IMR-90 (cell line): ENCODE data around the gene SDC1. TPM values are rescaled to one million over a fixed set of nuclear protein-coding genes. Genes with fewer than 3 reads are reported as not detected.

Experiments used
- ATAC-seq: fragments of 200-7000 bp; cut with Tn5 transposase; 2 replicates; pipeline ENCODE4 v1.9.1; 2020; ENCODE audit warnings: low read depth, mild to moderate bottlenecking, moderate library complexity
- BruUV-seq: library from RNA; stranded (reverse); fragments of 400-500 nt; replicated peaks from 2 replicates; lab custom pipeline; 2021; lab: Mats Ljungman, UMichigan
- CTCF ChIA-PET: fragments of 300-600 bp; formaldehyde crosslinking; extraction: SDS; loops from one replicate; lab custom pipeline; 2021; ENCODE audit warnings: antibody characterized with exemption; lab: Yijun Ruan, JAX
- POLR2A ChIA-PET: fragments of 300-600 bp; sonication (Branson Sonifier 250); formaldehyde crosslinking; loops from one replicate; lab custom pipeline; 2022; ENCODE audit warnings: antibody characterized with exemption; ENCODE audit not compliant: unreplicated experiment; lab: Charles Lee
- DNase-seq: peaks from one replicate; pipeline ENCODE4 v3.0.0; 2013
- H2AFZ ChIP-seq: replicated peaks from 2 replicates; pipeline ENCODE3; 2013; ENCODE audit warnings: low read length, mild to moderate bottlenecking; ENCODE audit not compliant: poor library complexity
- H2AK5ac ChIP-seq: 2 replicates; pipeline ENCODE4 v1.6.1; 2013; ENCODE audit warnings: low read depth, low read length, inconsistent platforms
- H2AK9ac ChIP-seq: replicated peaks from 2 replicates; pipeline ENCODE3; 2013; ENCODE audit warnings: mild to moderate bottlenecking, low read depth, low read length, moderate library complexity; ENCODE audit not compliant: poor library complexity
- H2BK120ac ChIP-seq: 2 replicates; pipeline ENCODE4 v1.6.1; 2013; ENCODE audit warnings: low read depth, low read length, inconsistent platforms
- H2BK15ac ChIP-seq: 3 replicates; pipeline ENCODE4 v1.6.1; 2013; ENCODE audit warnings: low read depth, low read length, inconsistent platforms
- H2BK20ac ChIP-seq: 2 replicates; pipeline ENCODE4 v1.6.1; 2013; ENCODE audit warnings: low read depth, mild to moderate bottlenecking, inconsistent platforms, low read length, moderate library complexity
- H2BK5ac ChIP-seq: 2 replicates; pipeline ENCODE4 v1.6.1; 2013; ENCODE audit warnings: mild to moderate bottlenecking, low read depth, low read length, inconsistent platforms; ENCODE audit not compliant: poor library complexity, severe bottlenecking
- H3K14ac ChIP-seq: replicated peaks from 2 replicates; pipeline ENCODE4 v1.6.1; 2013; ENCODE audit warnings: low read depth, low read length, inconsistent platforms
- H3K18ac ChIP-seq: 2 replicates; pipeline ENCODE4 v1.6.1; 2013; ENCODE audit warnings: low read depth, low read length, control low read depth
- H3K23ac ChIP-seq: 2 replicates; pipeline ENCODE4 v1.6.1; 2013; ENCODE audit warnings: low read depth, low read length, inconsistent platforms
- H3K27ac ChIP-seq: 2 replicates; pipeline ENCODE4 v1.5.1; 2013; ENCODE audit warnings: mild to moderate bottlenecking, control low read depth, low read length; ENCODE audit not compliant: insufficient read depth
- H3K27me3 ChIP-seq: 2 replicates; pipeline ENCODE4 v1.6.1; 2013; ENCODE audit warnings: low read length; ENCODE audit not compliant: control insufficient read depth, insufficient read depth
- H3K36me3 ChIP-seq: 2 replicates; pipeline ENCODE4 v1.6.1; 2013; ENCODE audit warnings: low read length, mixed read lengths; ENCODE audit not compliant: control insufficient read depth, insufficient read depth
- H3K4ac ChIP-seq: 2 replicates; pipeline ENCODE4 v1.6.1; 2013; ENCODE audit warnings: low read depth, low read length, inconsistent platforms
- H3K4me1 ChIP-seq: 2 replicates; pipeline ENCODE4 v1.6.1; 2013; ENCODE audit warnings: low read length, mixed read lengths; ENCODE audit not compliant: control insufficient read depth, insufficient read depth
- H3K4me2 ChIP-seq: 2 replicates; pipeline ENCODE4 v1.6.1; 2013; ENCODE audit warnings: low read depth, mild to moderate bottlenecking, control low read depth, low read length, moderate library complexity
- H3K4me3 ChIP-seq: 2 replicates; pipeline ENCODE4 v1.5.1; 2013; ENCODE audit warnings: low read depth, mild to moderate bottlenecking, control low read depth, low read length, moderate library complexity; ENCODE audit not compliant: insufficient read depth
- H3K56ac ChIP-seq: 2 replicates; pipeline ENCODE4 v1.6.1; 2013; ENCODE audit warnings: low read length, inconsistent platforms; ENCODE audit not compliant: insufficient read depth; ENCODE audit errors: extremely low read depth
- H3K79me1 ChIP-seq, 2 experiments: 2 replicates each; pipeline ENCODE4 v1.6.1; 2013; ENCODE audit warnings: low read length in 2 of 2, inconsistent platforms in 1 of 2, low read depth in 1 of 2
- H3K9ac ChIP-seq: 2 replicates; pipeline ENCODE4 v1.6.1; 2013; ENCODE audit warnings: low read depth, low read length, control low read depth
- H3K9me1 ChIP-seq: 2 replicates; pipeline ENCODE4 v1.6.1; 2013; ENCODE audit warnings: low read length, inconsistent platforms; ENCODE audit not compliant: insufficient read depth
- H3K9me3 ChIP-seq: 2 replicates; pipeline ENCODE4 v1.6.1; 2013; ENCODE audit warnings: low read length; ENCODE audit not compliant: control insufficient read depth, insufficient read depth
- H4K20me1 ChIP-seq: 2 replicates; pipeline ENCODE4 v1.6.1; 2013; ENCODE audit warnings: low read length, inconsistent platforms; ENCODE audit not compliant: insufficient read depth
- H4K5ac ChIP-seq: 2 replicates; pipeline ENCODE4 v1.6.1; 2013; ENCODE audit warnings: mild to moderate bottlenecking, low read depth, low read length, control low read depth
- H4K8ac ChIP-seq, 2 experiments: 2 replicates each; pipeline ENCODE4 v1.6.1; 2013; ENCODE audit warnings: low read depth in 2 of 2, low read length in 2 of 2, control low read depth in 1 of 2, inconsistent platforms in 1 of 2
- H4K91ac ChIP-seq: 2 replicates; pipeline ENCODE4 v1.6.1; 2013; ENCODE audit warnings: low read depth, low read length, inconsistent platforms; ENCODE audit not compliant: insufficient read depth
- CEBPB ChIP-seq: IDR thresholded peaks from 2 replicates; pipeline ENCODE4 v1.6.1; 2012; ENCODE audit warnings: low read depth, low read length, improper control_type of control experiment
- CHD1 ChIP-seq: IDR thresholded peaks from 2 replicates; pipeline ENCODE4 v1.6.1; 2012; ENCODE audit warnings: low read depth, low read length, improper control_type of control experiment
- FOS ChIP-seq: fragments of 150-350 bp; IDR thresholded peaks from 2 replicates; pipeline ENCODE4 v1.6.1; 2016; ENCODE audit warnings: low read depth, low read length
- MAZ ChIP-seq: IDR thresholded peaks from 2 replicates; pipeline ENCODE4 v1.6.1; 2012; ENCODE audit warnings: low read depth, mild to moderate bottlenecking, low read length, improper control_type of control experiment, moderate library complexity, borderline replicate concordance
- MXI1 ChIP-seq: IDR thresholded peaks from 2 replicates; pipeline ENCODE4 v1.6.1; 2012; ENCODE audit warnings: low read depth, mild to moderate bottlenecking, low read length, moderate library complexity, borderline replicate concordance
- POLR2A ChIP-seq: IDR thresholded peaks from 2 replicates; pipeline ENCODE4 v1.6.1; 2012; ENCODE audit warnings: mild to moderate bottlenecking, low read depth, low read length
- RCOR1 ChIP-seq: IDR thresholded peaks from 2 replicates; pipeline ENCODE4 v1.6.1; 2012; ENCODE audit warnings: mild to moderate bottlenecking, low read length, improper control_type of control experiment; ENCODE audit not compliant: insufficient replicate concordance
- RFX5 ChIP-seq: IDR thresholded peaks from 2 replicates; pipeline ENCODE4 v1.8.0; 2012; ENCODE audit warnings: low read depth, mild to moderate bottlenecking, low read length, moderate library complexity
- SMC3 ChIP-seq: fragments of 150-350 bp; IDR thresholded peaks from 2 replicates; pipeline ENCODE4 v1.6.1; 2016; ENCODE audit warnings: low read depth, mild to moderate bottlenecking, antibody characterized with exemption, low read length, moderate library complexity
- WGBS, 2 experiments: methylation state at CpG; one replicate each; pipeline versions ENCODE4 v1.1.5 to v1.1.7; 2013; ENCODE audit warnings: missing lambda C conversion rate in 2 of 2; ENCODE audit not compliant: insufficient read length in 1 of 2; ENCODE audit errors: extremely low coverage in 2 of 2; 5-methylcytosine and 5-hydroxymethylcytosine counted together
- dilution Hi-C: fragments of 300-500 bp; cut with HindIII; formaldehyde crosslinking; loops from one replicate; pipeline ENCODE4 v1.14.3; 2018; ENCODE audit warnings: low sequenced_read_pairs; ENCODE audit not compliant: unreplicated experiment
- in situ Hi-C: fragments of 300-500 bp; cut with MboI; formaldehyde crosslinking; loops from 3 replicates; pipeline ENCODE4 v1.14.3; 2019; ENCODE audit warnings: low sequenced_read_pairs, inconsistent platforms, mixed read lengths
- intact Hi-C: fragments of 100-400 bp; cut with micrococcal nuclease; formaldehyde crosslinking; loops from 2 replicates; pipeline ENCODE4 v1.10.0; 2022
- polyA plus RNA-seq, 3 experiments: library from polyadenylated mRNA; depleted of rRNA; stranded (reverse); fragments of >200 nt; gene quantifications; 2 replicates each; pipeline ENCODE4 v1.2.3, GENCODE V29; 2012; ENCODE audit warnings: low replicate concordance in 1 of 3
- total RNA-seq: library from RNA; depleted of rRNA; stranded (reverse); fragments of >200 nt; gene quantifications from 2 replicates; pipeline ENCODE4 v1.2.3, GENCODE V29; 2012
- TF ChIP-seq, protein P1 (sequence below): fragments of 150-350 bp; IDR thresholded peaks from 2 replicates; pipeline ENCODE4 v1.6.1; 2016; ENCODE audit warnings: low read depth, mild to moderate bottlenecking, low read length, moderate library complexity, borderline replicate concordance

SDC1 gene
- total and polyA plus RNA-seq, 2 of the 4 experiments (the other 2 are of a cell fraction): 22.0 to 28.3 TPM

DNA sequence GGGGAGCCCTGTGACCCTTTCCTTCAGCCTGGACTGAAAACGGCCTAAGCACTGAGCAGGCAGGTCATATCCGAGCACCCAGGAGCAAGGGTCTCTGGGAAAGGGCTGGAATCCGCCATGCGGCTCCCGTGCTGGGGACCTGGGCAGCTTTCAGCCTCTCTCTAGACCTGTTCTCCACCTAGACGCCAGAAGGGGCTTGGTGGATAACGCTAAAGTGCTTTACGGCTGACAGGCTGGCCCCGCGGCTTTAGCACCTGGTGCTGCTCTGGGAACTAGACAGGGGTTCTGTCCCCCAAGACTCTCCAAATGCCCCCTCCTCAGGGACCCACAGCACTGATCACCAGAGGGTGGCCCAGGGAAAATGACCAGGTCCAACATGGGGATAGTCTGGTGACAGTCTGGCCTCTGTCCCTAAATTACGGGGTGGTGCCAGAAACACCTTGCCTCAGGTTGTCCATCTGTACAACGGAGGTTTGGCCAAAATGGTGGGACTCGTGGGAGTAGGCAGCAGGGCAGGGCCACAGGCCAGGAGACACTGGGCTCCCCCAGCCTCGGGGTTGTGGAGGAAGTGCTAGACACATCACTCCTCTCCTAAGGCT lies 13.0 kb downstream of the SDC1 start:
- BruUV-seq: no TSS peak
- Histone ChIP-seq H2BK5ac (no peak overlapping the region), H2AK5ac (no peak overlapping the region; the same call in 1 of the 2 replicates), H3K4me3 (no peak overlapping the region), H3K27me3 (no peaks in the 10 kb centered on the region), H2BK20ac (no peak overlapping the region), H3K18ac (peak overlapping the region; percentile 11), H2BK15ac (0 out of 3 replicates have a peak overlapping the region, but pooled peaks have one; percentile 14), H3K79me1 (peaks cover 0 to 13% of the 10 kb centered on the region in 2 experiments; a peak in 2 of 4 replicates), H3K36me3 (no peaks in the 10 kb centered on the region), H2BK120ac (peak overlapping the region; percentile 66), H3K9me1 (peaks cover 8% of the 10 kb centered on the region; the same call in 1 of the 2 replicates), H3K27ac (no peak overlapping the region), H4K20me1 (0 out of 2 replicates have a peak, but pooled peaks cover 3% of the 10 kb centered on the region), H4K5ac (peak overlapping the region; percentile 87), H3K4me2 (no peak overlapping the region), H3K4me1 (peaks cover 16% of the 10 kb centered on the region), H3K23ac (no peak overlapping the region), H2AFZ (peak overlapping the region; percentile 38), H3K14ac (peak overlapping the region; percentile 58; the same call in 1 of the 2 replicates), H4K8ac (peak overlapping the region; percentile 87 to 90), H3K4ac (peak overlapping the region; percentile 76), H3K9ac (no peak overlapping the region), H3K56ac (no peak overlapping the region), H3K9me3 (no peaks in the 10 kb centered on the region), H4K91ac (peak overlapping the region; percentile 66), H2AK9ac (peak overlapping the region; percentile 90)
- dilution Hi-C loops (no loop called here), intact Hi-C loops (no loop called here), in situ Hi-C loops (no loop called here)
- DNase-seq (no peak), ATAC-seq (no peak)
- CTCF ChIA-PET: no interaction called here
- no peak for TF ChIP-seq RFX5
- no peak for TF ChIP-seq CHD1
- TF ChIP-seq FOS: no peak
- no peak for TF ChIP-seq MXI1
- no peak for TF ChIP-seq RCOR1
- TF ChIP-seq MAZ: no peak
- TF ChIP-seq, protein P1, sequence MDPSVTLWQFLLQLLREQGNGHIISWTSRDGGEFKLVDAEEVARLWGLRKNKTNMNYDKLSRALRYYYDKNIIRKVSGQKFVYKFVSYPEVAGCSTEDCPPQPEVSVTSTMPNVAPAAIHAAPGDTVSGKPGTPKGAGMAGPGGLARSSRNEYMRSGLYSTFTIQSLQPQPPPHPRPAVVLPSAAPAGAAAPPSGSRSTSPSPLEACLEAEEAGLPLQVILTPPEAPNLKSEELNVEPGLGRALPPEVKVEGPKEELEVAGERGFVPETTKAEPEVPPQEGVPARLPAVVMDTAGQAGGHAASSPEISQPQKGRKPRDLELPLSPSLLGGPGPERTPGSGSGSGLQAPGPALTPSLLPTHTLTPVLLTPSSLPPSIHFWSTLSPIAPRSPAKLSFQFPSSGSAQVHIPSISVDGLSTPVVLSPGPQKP: no peak
- TF ChIP-seq CEBPB: no peak
- no peak for TF ChIP-seq SMC3
- no peak for TF ChIP-seq POLR2A
- WGBS, 2 experiments: 82% methylated on average over 12 of the region's 14 CpGs; no CpG with 5 or more reads in 1 of the 2 experiments
- POLR2A ChIA-PET: no interaction called here
